Hematopoietic multipotent progenitor cell treated with erythropoietin and hydrocortisone succinate and interleukin-3 and kit ligand, for 6 days (in vitro differentiated cells): ENCODE data around the gene RNASEH1.

Experiments
- DNase-seq: peaks from one replicate; pipeline ENCODE4 v3.0.0-alpha.2; 2015

RNASEH1 gene

GRCh38 chr2:3547915-3548314, 10.2 kb downstream of the RNASEH1 start:
- DNase-seq = no peak

- DNase-seq = no peak
Observed at GRCh38 chr2:3545788-3546478, 12.2 kb downstream of the RNASEH1 start.

- DNase-seq = no peak
Observed at GRCh38 chr2:3543023-3543683, 15.0 kb downstream of the RNASEH1 start.

GRCh38 chr2:3542107-3542506, 16.0 kb downstream of the RNASEH1 start:
- DNase-seq = no peak

DNA sequence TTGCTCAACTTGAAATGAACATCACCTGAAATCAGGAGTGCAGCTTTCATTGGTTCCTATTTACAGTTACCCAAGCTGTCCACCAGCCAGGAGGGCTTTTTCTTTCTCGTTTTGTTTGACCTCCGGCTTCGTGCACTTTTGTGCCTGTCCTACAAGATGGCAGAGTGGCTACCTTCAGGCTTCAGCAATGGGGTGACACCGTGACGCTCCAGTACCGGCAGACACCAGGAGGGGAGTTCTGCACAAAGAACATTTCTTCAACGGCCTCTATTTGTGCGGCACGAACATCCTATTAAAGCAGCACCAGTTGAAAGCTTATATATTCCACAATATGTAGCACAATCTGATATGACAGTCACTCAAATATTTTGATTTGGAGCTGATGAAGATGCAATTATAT, 18.3 kb downstream of the RNASEH1 start:
- no peak for DNase-seq

DNA sequence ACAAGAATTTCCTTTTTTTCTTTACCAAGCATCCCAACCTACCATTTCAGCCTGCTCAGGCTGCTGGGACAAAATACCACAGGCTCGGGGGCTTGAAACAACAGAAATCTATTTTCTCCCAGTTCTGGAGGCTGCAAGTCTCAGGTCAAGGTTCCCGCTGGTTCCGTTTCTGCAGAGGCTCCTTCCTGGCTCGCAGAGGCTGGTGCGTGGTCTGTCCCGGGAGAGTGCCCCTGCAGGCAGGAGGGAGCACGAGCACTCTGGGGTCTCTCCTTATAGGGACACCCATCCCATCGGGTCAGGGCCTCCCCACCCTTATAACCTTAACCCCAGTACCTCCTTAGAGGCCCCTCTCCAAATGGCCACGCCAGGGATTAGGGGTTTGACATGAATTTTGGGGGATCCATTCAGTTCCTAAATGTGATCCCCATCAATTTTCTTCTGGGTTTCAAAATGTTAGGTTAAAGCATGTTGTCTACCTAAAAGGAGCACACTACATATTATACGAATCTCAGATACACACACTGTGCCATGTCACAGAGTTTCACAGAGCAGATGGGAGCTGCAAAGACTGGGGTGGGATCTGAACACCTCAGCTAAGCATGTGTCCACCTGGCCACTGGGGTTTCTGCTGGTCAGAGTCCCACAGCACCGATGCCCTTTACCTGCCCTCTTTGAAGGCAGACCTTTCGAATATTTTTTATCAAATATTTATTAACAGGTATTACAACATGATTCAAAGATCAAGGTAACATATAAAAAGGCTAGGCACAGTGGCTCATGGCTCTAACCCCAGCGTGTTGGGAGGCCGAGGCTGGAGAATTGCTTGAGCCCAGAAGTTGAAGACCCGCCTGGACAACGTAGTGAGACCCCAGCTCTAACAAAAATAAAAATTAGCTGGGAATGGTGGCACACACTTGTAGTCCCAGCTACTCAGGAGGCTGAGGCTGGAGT, 21.2 kb downstream of the RNASEH1 start:
- peak; percentile 63 for DNase-seq

DNA sequence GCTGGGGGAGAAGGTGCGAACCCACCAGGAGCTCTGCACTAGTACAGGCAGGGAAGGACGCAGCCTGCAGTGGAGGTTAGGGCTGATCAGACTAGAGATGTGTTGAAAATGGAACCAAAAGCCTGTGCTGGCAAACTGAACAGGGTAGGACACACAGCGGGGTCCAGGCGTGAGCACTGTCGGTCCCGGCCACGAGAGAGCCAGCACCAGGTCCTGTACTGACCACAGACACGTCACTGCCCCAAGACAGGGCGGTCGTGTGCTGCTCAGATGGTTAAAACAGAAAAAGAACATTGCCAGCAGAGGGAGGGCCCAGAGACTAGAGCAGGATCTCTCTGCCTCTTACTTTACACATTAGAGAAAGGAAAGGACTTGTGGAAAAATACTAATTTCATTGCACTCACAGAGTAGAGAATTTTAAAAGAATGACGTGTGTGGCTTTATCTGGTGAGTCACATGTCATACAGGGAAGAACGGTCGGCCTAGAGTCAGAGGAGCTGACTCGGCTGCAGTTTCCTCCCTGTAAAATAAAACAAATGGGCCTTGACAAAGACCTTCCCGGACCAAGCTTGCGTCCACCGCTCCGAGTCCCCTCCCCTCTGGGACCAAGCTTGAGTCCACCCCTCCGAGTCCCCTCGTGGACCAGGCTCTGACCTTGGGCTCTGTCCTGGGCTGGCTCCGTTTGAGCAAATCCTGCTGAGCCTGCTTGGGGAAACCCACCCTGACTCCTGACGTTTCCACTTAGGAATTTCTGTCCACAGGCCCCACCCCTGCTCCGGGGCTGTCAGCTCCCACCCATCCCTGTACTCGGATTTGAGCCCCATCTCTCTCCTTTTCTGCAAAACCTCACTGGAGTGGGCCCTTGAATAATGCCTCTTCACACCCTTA, 22.1 kb downstream of the RNASEH1 start:
- peak; percentile 52 for DNase-seq

- no peak for DNase-seq
Observed at GRCh38 chr2:3535467-3535793, 22.7 kb downstream of the RNASEH1 start.

DNA sequence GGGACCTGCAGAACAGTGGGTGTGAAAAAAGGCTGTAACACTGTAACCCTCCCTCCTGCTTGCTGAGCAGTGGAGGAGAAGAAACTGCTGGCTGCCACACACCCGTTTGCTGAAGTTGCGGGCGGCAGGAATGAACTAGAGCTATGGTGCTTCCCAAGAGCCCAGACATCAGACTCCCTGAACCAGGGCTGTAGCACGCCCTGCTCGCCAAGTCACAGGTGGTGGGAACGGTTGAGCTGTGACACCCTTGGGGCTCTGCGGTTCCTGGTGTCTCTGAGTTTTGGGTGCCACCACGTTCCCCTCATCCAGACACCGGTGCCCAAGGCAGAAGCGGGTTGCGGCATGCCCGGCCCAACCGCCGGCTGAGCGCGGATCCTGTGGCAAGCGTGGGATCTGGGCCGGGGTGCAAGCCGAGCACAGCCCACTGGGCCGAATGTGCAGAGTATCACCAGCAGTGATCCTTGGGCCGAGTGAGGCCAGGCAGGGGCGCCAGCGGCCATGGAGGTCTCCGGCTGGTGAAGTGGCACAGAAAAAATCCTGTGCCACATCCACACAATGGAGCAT, 23.8 kb downstream of the RNASEH1 start:
- DNase-seq = no peak

DNA sequence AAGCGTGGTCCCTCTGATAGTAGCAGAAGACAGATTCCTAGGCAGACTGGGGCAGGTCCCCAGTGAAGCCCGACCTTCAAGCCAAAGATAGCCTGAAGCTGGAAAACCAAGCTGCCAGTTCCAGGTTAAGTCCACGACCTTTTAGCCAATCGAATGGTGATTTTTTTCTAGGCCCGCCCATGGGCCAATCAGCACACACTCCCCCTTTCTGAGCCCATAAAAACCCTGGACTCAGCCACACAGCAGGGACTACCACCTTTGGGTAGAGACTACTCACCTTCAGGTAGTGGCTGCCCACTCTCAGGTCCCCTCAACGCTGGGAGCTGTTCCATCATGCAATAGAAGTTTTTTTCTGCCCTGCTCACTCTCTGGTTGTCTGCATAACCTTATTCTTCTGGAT, 24.3 kb downstream of the RNASEH1 start:
- DNase-seq = no peak

DNA sequence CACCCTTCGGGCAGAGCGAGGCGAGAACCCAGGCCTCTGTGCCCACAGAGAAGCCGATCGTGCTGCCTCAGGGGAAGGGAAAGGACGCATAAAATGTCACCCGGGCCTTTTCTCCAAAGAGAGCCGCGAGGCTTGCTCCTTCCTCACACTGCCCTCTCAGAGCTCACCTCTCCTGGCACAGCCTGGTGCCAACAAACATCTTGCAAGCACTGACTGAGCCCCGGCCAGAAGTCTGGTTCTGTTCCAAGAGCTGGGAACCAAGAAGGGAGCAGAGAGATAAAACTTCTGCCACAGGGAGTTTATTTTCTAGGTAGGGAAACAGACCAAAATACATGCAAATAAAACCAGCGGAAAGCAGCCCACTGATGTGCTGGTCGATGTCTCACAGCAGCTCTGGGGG, 25.2 kb downstream of the RNASEH1 start:
- no peak for DNase-seq

GRCh38 chr2:3529316-3530025, 28.7 kb downstream of the RNASEH1 start:
- DNase-seq = no peak

DNA sequence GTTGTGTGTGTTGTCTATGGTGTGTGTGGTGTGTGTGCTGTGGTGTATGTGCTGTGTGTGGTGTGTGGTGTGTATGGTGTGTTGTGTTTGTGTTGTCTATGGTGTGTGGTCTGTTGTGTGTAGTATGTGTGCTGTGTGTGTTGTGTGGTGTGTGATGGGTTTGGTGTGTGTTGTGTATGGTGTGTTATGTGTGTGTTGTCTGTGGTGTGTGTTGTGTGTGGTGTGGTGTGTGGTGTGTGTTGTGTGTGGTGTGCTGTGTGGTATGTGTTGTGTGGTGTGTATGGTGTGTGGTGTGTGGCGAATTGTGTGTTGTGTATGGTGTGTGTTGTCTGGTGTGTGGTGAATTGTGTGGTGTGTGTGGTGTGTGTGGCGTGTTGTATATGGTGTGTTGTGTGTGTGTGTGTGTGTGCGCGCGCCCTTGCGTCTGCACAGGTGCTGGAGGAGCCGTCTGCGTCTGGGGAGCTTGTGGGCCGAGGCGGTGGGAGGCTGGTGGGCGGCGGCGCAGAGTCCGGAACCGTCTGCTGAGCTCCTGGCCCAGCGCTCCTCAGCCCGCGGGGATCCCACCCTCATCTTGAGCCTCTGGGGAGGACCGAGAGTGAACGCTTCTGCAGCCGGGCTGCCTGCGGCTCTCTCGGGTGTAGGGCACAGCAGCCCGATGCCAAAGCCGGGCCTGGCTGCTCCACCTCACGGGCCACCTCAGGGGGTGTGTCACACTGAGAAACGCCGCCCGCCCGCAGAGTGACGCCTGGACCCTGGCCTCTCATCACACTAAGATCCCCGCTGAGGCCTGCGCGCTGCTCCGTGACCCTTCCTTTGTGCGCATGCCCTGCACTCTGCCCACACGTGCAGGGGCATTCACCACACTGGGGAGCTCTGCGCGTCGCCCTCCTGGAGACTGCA, 30.0 kb downstream of the RNASEH1 start:
- no peak for DNase-seq

GRCh38 chr2:3526871-3527270, 31.3 kb downstream of the RNASEH1 start:
- DNase-seq = no peak

- no peak for DNase-seq
Observed at GRCh38 chr2:3523551-3524041, 34.5 kb downstream of the RNASEH1 start.

DNA sequence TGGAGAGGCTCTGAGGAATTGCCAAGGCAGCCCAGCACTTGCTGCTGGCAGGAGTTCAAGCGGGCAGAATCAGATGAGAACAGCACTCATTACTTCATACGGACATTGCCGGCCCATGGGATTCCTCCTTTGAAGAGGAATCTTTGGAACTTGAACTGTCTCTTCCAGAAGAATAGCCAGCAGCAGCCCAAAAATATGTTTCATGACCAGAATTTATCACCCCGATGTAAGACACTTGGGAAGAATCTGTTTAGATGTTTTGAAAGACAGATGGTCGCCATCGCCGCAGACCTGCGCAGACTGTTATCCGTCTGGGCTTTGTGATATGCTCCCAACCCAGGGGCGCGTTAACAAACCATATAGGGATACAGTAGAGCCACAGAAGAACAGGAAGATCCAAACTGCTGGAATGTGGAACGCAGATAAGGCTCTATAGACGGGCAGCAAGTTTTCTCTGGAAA, 35.1 kb downstream of the RNASEH1 start:
- DNase-seq = no peak

DNA sequence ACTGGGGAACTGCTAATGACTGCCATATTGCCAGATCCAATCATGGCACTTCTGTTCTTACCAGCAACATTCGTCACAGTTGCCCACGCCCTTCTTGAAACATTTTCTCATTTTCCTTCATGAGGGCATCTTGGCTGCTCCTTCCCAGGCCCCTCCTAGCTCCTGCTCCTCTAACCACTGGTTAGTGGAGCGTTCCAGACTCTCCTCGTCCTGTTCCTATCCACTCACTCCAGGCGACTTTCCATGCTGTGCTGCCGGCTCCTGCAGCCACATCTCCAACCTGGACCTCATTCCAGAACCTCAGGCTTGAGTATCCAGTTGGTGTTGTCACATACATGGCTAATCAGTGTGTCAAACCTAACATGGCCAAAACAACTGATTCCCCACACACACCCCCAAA, 37.5 kb downstream of the RNASEH1 start:
- peak; percentile 25 for DNase-seq

GRCh38 chr2:3519255-3520205, 38.6 kb downstream of the RNASEH1 start, which contains the start of gene ADI1:
ADI1 (minus strand) TSS chr2:3519531; CDS start chr2:3519487, 44 bp downstream.
- peak; percentile 91 for DNase-seq
